Fibroblast of villous mesenchyme (primary cell): ENCODE results near the gene TELO2. TPM values are rescaled to one million over a fixed set of nuclear protein-coding genes. Genes with fewer than 3 reads are reported as not detected.

Source experiments
- DNase-seq: peaks from one replicate; pipeline ENCODE4 v3.0.0-alpha.2; 2010; ENCODE audit warnings: low read depth
- H3K4me3 ChIP-seq: 2 replicates; pipeline ENCODE4 v1.5.1; 2011; ENCODE audit warnings: low read depth, mild to moderate bottlenecking, low read length
- CTCF ChIP-seq: IDR thresholded peaks from 2 replicates; pipeline ENCODE4 v1.5.1; 2012; ENCODE audit warnings: low read depth, mild to moderate bottlenecking, low read length; ENCODE audit not compliant: insufficient read depth
- total RNA-seq: library from RNA; depleted of rRNA; stranded (reverse); fragments of >200 nt; gene quantifications from 2 replicates; pipeline ENCODE4 v1.2.3, GENCODE V29; 2012

TELO2 gene
- total RNA-seq, 1 donor = 21.6 TPM

- H3K4me3 ChIP-seq = no peak overlapping the region
- TF ChIP-seq CTCF = no peak
- no peak for DNase-seq
Measured at GRCh38 chr16:1518626-1519135, 25.5 kb downstream of the TELO2 start.

- H3K4me3 ChIP-seq = no peak overlapping the region
- no peak for TF ChIP-seq CTCF
- no peak for DNase-seq
Measured at GRCh38 chr16:1519831-1520230, 26.7 kb downstream of the TELO2 start.

GRCh38 chr16:1520461-1520860 is 27.3 kb downstream of the TELO2 start:
- H3K4me3 ChIP-seq = no peak overlapping the region
- no peak for TF ChIP-seq CTCF
- DNase-seq = no peak

GRCh38 chr16:1523581-1524245 is 30.6 kb downstream of the TELO2 start:
- TF ChIP-seq CTCF = no peak
- no peak overlapping the region for H3K4me3 ChIP-seq
- DNase-seq = no peak

GRCh38 chr16:1524366-1524765 is 31.2 kb downstream of the TELO2 start:
- no peak overlapping the region for H3K4me3 ChIP-seq
- no peak for TF ChIP-seq CTCF
- no peak for DNase-seq

- DNase-seq = no peak
- no peak overlapping the region for H3K4me3 ChIP-seq
- no peak for TF ChIP-seq CTCF
Measured at GRCh38 chr16:1525871-1526607, 32.9 kb downstream of the TELO2 start.
